ENCODE data around the gene NPEPPS.
"Not testable (repeated sequence)": the region's sequence is repeated elsewhere in the genome, so short reads cannot be mapped to it uniquely, and the experiment has no call there.

Gene NPEPPS

DNA sequence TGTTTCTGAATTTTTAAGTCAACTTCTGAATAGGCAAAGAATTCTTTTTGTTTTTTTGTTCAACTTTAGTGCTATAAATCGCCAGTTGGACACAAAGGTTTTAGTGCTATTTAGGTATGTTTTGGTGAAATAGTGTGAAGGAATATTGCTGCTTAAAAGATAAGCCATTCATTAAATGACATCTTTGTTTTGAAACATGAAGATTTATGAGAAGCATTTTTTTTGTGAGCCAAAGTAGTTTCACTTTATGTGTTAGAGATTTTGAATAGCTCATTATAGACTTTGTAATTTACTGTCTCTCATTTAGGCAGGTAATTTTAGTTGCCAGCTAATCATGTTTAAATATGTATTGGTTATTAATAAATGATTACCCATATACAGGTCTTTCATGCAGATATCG lies 10.8 kb downstream of the NPEPPS start:
- H3K9ac ChIP-seq (ENCODE audit: low read length); H2BK12ac ChIP-seq (ENCODE audit: low read length in 2 of 2); H2BK5ac ChIP-seq (ENCODE audit: low read depth, low read length, poor library complexity, severe bottlenecking); H3K4me1 ChIP-seq (ENCODE audit: control insufficient read depth, insufficient read depth, low read depth, low read length); H4K91ac ChIP-seq (ENCODE audit: low read length); H3K79me1 ChIP-seq (replicated peaks; ENCODE audit: low read length, poor library complexity, severe bottlenecking); H3K9me3 ChIP-seq (ENCODE audit: control insufficient read depth, low read length); H3K4ac ChIP-seq (ENCODE audit: low read depth in 1 of 2, low read length in 2 of 2); H3K14ac ChIP-seq (ENCODE audit: low read length in 2 of 2); H3K27ac ChIP-seq (ENCODE audit: low read length, poor library complexity, severe bottlenecking); H3K23ac ChIP-seq (ENCODE audit: low read length in 2 of 2); H2BK15ac ChIP-seq (ENCODE audit: low read depth, poor library complexity, severe bottlenecking); H2AFZ ChIP-seq (ENCODE audit: low read depth, low read length); H2AK5ac ChIP-seq (ENCODE audit: low read length, severe bottlenecking); H3K4me3 ChIP-seq (ENCODE audit: insufficient read depth in 1 of 2, low read depth in 1 of 2, low read length in 2 of 2); H3K4me2 ChIP-seq (ENCODE audit: low read length, poor library complexity, severe bottlenecking); H3K18ac ChIP-seq (ENCODE audit: low read depth in 1 of 2, low read length in 2 of 2); H3K27me3 ChIP-seq (ENCODE audit: control insufficient read depth in 1 of 2, insufficient read depth in 1 of 2, low read length in 2 of 2); DNase-seq; H3K36me3 ChIP-seq (ENCODE audit: control insufficient read depth in 1 of 2, insufficient read depth in 2 of 2, low read depth in 1 of 2, low read length in 2 of 2); H4K8ac ChIP-seq (ENCODE audit: low read length); H2BK120ac ChIP-seq (ENCODE audit: low read depth, low read length): not testable (repeated sequence)
- no CpG with 5 or more reads among the region's 2 CpGs for WGBS

DNA sequence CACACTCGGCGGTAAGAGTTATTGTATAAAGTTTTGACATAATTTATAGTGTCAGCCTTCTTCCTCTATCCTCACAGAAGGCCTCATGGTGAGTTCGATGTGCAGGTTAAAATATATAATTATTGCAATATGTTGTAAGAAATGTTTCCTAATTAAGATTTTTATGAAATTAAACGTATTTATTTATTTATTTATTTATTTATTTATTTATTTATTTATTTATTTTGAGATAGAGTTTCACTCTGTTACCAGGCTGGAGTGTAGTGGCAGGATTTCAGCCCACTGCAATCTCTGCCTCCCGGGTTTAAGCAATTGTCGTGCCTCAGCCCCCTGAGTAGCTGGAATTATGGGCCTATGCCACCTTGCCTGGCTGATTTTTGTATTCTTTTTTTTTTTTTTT lies 13.4 kb downstream of the NPEPPS start:
- H3K18ac ChIP-seq (ENCODE audit: low read depth in 1 of 2, low read length in 2 of 2); DNase-seq: not testable (repeated sequence)
- 100% methylated on average over 2 of the region's 6 CpGs for WGBS

DNA sequence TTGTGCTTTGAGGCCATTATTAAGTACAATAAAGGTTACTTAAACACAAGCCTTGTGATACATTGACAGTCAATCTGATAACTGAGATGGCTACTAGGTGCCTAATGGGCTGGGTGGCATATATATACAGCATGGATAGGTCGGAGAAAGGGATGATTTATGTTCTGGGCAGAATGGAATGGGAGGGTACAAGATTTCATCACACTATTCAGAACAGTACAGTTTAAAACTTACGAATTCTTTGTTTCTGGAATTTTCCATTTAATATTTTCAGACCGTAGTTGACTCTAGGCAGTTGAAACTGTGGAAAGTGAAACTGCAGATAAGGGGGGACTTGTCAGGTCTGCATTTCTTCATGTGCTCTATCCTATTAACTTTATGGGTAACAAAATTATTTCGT lies 23.8 kb downstream of the NPEPPS start:
- not testable (repeated sequence) for H2AK5ac ChIP-seq (ENCODE audit: low read length, severe bottlenecking); H3K79me1 ChIP-seq (replicated peaks; ENCODE audit: low read length, poor library complexity, severe bottlenecking); H4K8ac ChIP-seq (ENCODE audit: low read length); H3K9ac ChIP-seq (ENCODE audit: low read length); H2AFZ ChIP-seq (ENCODE audit: low read depth, low read length); H2BK5ac ChIP-seq (ENCODE audit: low read depth, low read length, poor library complexity, severe bottlenecking); H2BK15ac ChIP-seq (ENCODE audit: low read depth, poor library complexity, severe bottlenecking); H2BK12ac ChIP-seq (ENCODE audit: low read length in 2 of 2); H2BK120ac ChIP-seq (ENCODE audit: low read depth, low read length); H3K9me3 ChIP-seq (ENCODE audit: control insufficient read depth, low read length); H3K4ac ChIP-seq (ENCODE audit: low read depth in 1 of 2, low read length in 2 of 2); H4K91ac ChIP-seq (ENCODE audit: low read length); H3K14ac ChIP-seq (ENCODE audit: low read length in 2 of 2); H3K18ac ChIP-seq (ENCODE audit: low read depth in 1 of 2, low read length in 2 of 2); H3K4me2 ChIP-seq (ENCODE audit: low read length, poor library complexity, severe bottlenecking); H3K4me1 ChIP-seq (ENCODE audit: control insufficient read depth, insufficient read depth, low read depth, low read length); H3K27ac ChIP-seq (ENCODE audit: low read length, poor library complexity, severe bottlenecking); H3K23ac ChIP-seq (ENCODE audit: low read length in 2 of 2); H3K36me3 ChIP-seq (ENCODE audit: control insufficient read depth in 1 of 2, insufficient read depth in 2 of 2, low read depth in 1 of 2, low read length in 2 of 2); H3K27me3 ChIP-seq (ENCODE audit: control insufficient read depth in 1 of 2, insufficient read depth in 1 of 2, low read length in 2 of 2); H3K4me3 ChIP-seq (ENCODE audit: insufficient read depth in 1 of 2, low read depth in 1 of 2, low read length in 2 of 2)
- WGBS = 100% methylated on average over 2 of the region's 4 CpGs
- DNase-seq = peak; percentile 39

More for the DNA sequence above, 13.4 kb downstream of the NPEPPS start:
- H2BK5ac ChIP-seq (ENCODE audit: low read depth, low read length, poor library complexity, severe bottlenecking); H3K79me1 ChIP-seq (replicated peaks; ENCODE audit: low read length, poor library complexity, severe bottlenecking); H3K14ac ChIP-seq (ENCODE audit: low read length in 2 of 2); H2AK5ac ChIP-seq (ENCODE audit: low read length, severe bottlenecking); H3K27me3 ChIP-seq (ENCODE audit: control insufficient read depth in 1 of 2, insufficient read depth in 1 of 2, low read length in 2 of 2); H3K9me3 ChIP-seq (ENCODE audit: control insufficient read depth, low read length); H2BK15ac ChIP-seq (ENCODE audit: low read depth, poor library complexity, severe bottlenecking); H3K23ac ChIP-seq (ENCODE audit: low read length in 2 of 2); H2BK120ac ChIP-seq (ENCODE audit: low read depth, low read length); H3K4me1 ChIP-seq (ENCODE audit: control insufficient read depth, insufficient read depth, low read depth, low read length); H3K27ac ChIP-seq (ENCODE audit: low read length, poor library complexity, severe bottlenecking); H3K4me2 ChIP-seq (ENCODE audit: low read length, poor library complexity, severe bottlenecking); H3K36me3 ChIP-seq (ENCODE audit: control insufficient read depth in 1 of 2, insufficient read depth in 2 of 2, low read depth in 1 of 2, low read length in 2 of 2); H3K9ac ChIP-seq (ENCODE audit: low read length); H4K8ac ChIP-seq (ENCODE audit: low read length); H3K4ac ChIP-seq (ENCODE audit: low read depth in 1 of 2, low read length in 2 of 2); H4K91ac ChIP-seq (ENCODE audit: low read length); H3K4me3 ChIP-seq (ENCODE audit: insufficient read depth in 1 of 2, low read depth in 1 of 2, low read length in 2 of 2); H2AFZ ChIP-seq (ENCODE audit: low read depth, low read length); H2BK12ac ChIP-seq (ENCODE audit: low read length in 2 of 2): not testable (repeated sequence)

DNA sequence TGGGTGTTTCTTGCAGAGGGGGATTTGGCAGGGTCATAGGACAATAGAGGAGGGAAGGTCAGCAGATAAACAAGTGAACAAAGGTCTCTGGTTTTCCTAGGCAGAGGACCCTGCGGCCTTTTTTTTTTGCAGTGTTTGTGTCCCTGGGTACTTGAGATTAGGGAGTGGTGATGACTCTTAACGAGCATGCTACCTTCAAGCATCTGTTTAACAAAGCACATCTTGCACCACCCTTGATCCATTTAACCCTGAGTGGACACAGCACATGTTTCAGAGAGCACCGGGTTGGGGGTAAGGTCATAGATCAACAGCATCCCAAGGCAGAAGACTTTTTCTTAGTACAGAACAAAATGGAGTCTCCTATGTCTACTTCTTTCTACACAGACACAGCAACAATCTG lies 25.2 kb downstream of the NPEPPS start:
- H4K8ac ChIP-seq (ENCODE audit: low read length); H2BK12ac ChIP-seq (ENCODE audit: low read length in 2 of 2); H3K9ac ChIP-seq (ENCODE audit: low read length); H3K79me1 ChIP-seq (replicated peaks; ENCODE audit: low read length, poor library complexity, severe bottlenecking); H2BK120ac ChIP-seq (ENCODE audit: low read depth, low read length); H3K9me3 ChIP-seq (ENCODE audit: control insufficient read depth, low read length); H2AFZ ChIP-seq (ENCODE audit: low read depth, low read length); DNase-seq; H3K4me3 ChIP-seq (ENCODE audit: insufficient read depth in 1 of 2, low read depth in 1 of 2, low read length in 2 of 2); H3K36me3 ChIP-seq (ENCODE audit: control insufficient read depth in 1 of 2, insufficient read depth in 2 of 2, low read depth in 1 of 2, low read length in 2 of 2); H3K18ac ChIP-seq (ENCODE audit: low read depth in 1 of 2, low read length in 2 of 2); H2AK5ac ChIP-seq (ENCODE audit: low read length, severe bottlenecking); H3K27me3 ChIP-seq (ENCODE audit: control insufficient read depth in 1 of 2, insufficient read depth in 1 of 2, low read length in 2 of 2); H3K4ac ChIP-seq (ENCODE audit: low read depth in 1 of 2, low read length in 2 of 2); H3K14ac ChIP-seq (ENCODE audit: low read length in 2 of 2); H4K91ac ChIP-seq (ENCODE audit: low read length); H2BK5ac ChIP-seq (ENCODE audit: low read depth, low read length, poor library complexity, severe bottlenecking); H2BK15ac ChIP-seq (ENCODE audit: low read depth, poor library complexity, severe bottlenecking); H3K23ac ChIP-seq (ENCODE audit: low read length in 2 of 2); H3K4me1 ChIP-seq (ENCODE audit: control insufficient read depth, insufficient read depth, low read depth, low read length); H3K4me2 ChIP-seq (ENCODE audit: low read length, poor library complexity, severe bottlenecking); H3K27ac ChIP-seq (ENCODE audit: low read length, poor library complexity, severe bottlenecking): not testable (repeated sequence)
- WGBS = 100% methylated on average over 1 of the region's 3 CpGs
